ENCODE data around the gene RHOU.
"Not testable (repeated sequence)": the region's sequence is repeated elsewhere in the genome, so short reads cannot be mapped to it uniquely, and the experiment has no call there.

The RHOU gene

GRCh38 chr1:228760979-228761378 is 25.7 kb downstream of the RHOU start:
- DNase-seq (ENCODE audit: low spot score): no peak

- DNase-seq (ENCODE audit: low spot score): no peak
Observed at GRCh38 chr1:228763561-228763960, 28.3 kb downstream of the RHOU start.

GRCh38 chr1:228765168-228765946 is 30.1 kb downstream of the RHOU start:
- no peak for DNase-seq (ENCODE audit: low spot score)

GRCh38 chr1:228766788-228767187 is 31.5 kb downstream of the RHOU start:
- no peak for DNase-seq (ENCODE audit: low spot score)

GRCh38 chr1:228767636-228768354 is 32.5 kb downstream of the RHOU start:
- no peak for DNase-seq (ENCODE audit: low spot score)

- DNase-seq (ENCODE audit: low spot score): no peak
Observed at GRCh38 chr1:228768355-228769000, 33.2 kb downstream of the RHOU start.

- no peak for DNase-seq (ENCODE audit: low spot score)
Observed at GRCh38 chr1:228770779-228771223, 35.5 kb downstream of the RHOU start.

GRCh38 chr1:228772516-228773212 is 37.4 kb downstream of the RHOU start:
- no peak for DNase-seq (ENCODE audit: low spot score)

- not testable (repeated sequence) for DNase-seq (ENCODE audit: low spot score)
Observed at GRCh38 chr1:228775946-228776345, 40.7 kb downstream of the RHOU start.

- DNase-seq (ENCODE audit: low spot score): no peak
Observed at GRCh38 chr1:228776449-228776848, 41.2 kb downstream of the RHOU start.

GRCh38 chr1:228777236-228777635 is 42.0 kb downstream of the RHOU start:
- no peak for DNase-seq (ENCODE audit: low spot score)

- DNase-seq (ENCODE audit: low spot score): no peak
Observed at GRCh38 chr1:228778026-228778425, 42.7 kb downstream of the RHOU start.

GRCh38 chr1:228778466-228778865 is 43.2 kb downstream of the RHOU start:
- no peak for DNase-seq (ENCODE audit: low spot score)

- DNase-seq (ENCODE audit: low spot score): no peak
Observed at GRCh38 chr1:228778961-228779360, 43.7 kb downstream of the RHOU start.

- DNase-seq (ENCODE audit: low spot score): no peak
Observed at GRCh38 chr1:228781161-228781808, 46.0 kb downstream of the RHOU start.

GRCh38 chr1:228781809-228782661 is 46.8 kb downstream of the RHOU start:
- no peak for DNase-seq (ENCODE audit: low spot score)

GRCh38 chr1:228782662-228783417 is 47.6 kb downstream of the RHOU start:
- DNase-seq (ENCODE audit: low spot score): peak; percentile 79

GRCh38 chr1:228783418-228784040 is 48.2 kb downstream of the RHOU start:
- DNase-seq (ENCODE audit: low spot score): no peak

- DNase-seq (ENCODE audit: low spot score): peak; percentile 58
Observed at GRCh38 chr1:228784181-228784580, 48.9 kb downstream of the RHOU start.

Measured in LoVo (cell line).